ENCODE measurements around the gene METTL22. TPM values are rescaled to one million over a fixed set of nuclear protein-coding genes. Genes with fewer than 3 reads are reported as not detected.

METTL22 gene
- total and polyA plus RNA-seq, 2 donors (not counting 3 experiments of a cell fraction or from before 2014, with no cell fraction given), result 42.0 to 52.6 TPM

- FAIRE-seq, result no peak
- H3K9me3 ChIP-seq (replicated peaks; ENCODE audit: control insufficient read depth, insufficient read depth, low read length), result no peaks in the 10 kb centered on the region
- no peaks in the 10 kb centered on the region for H3K36me3 ChIP-seq (ENCODE audit: control insufficient read depth in 2 of 2, extremely low read depth in 1 of 2, insufficient read depth in 2 of 2, low read length in 2 of 2)
- ChIA-PET CTCF (no interaction called here), POLR2A (no interaction called here)
- H3K4me1 ChIP-seq (ENCODE audit: control insufficient read depth, extremely low read depth, insufficient read depth, low read length), result peaks cover 6% of the 10 kb centered on the region
- intact Hi-C loops (cut with micrococcal nuclease) (no loop called here), dilution Hi-C loops (cut with MboI; ENCODE audit: extremely low pct_ligation_motif_present, low sequenced_read_pairs) (no loop called here)
- H3K27me3 ChIP-seq (ENCODE audit: control insufficient read depth in 2 of 2, insufficient read depth in 2 of 2, low read length in 2 of 2), result peaks cover 0 to 2% of the 10 kb centered on the region in 2 experiments
- DNase-seq (ENCODE audit: low read depth, low spot score), result no peak
- no peak overlapping the region for H3K27ac ChIP-seq (ENCODE audit: insufficient read depth, low read depth, low read length)
- TF ChIP-seq POLR2AphosphoS5 (IDR thresholded peaks at IDR 0.05; ENCODE audit: insufficient read depth, low read depth, low read length), result no peak
- no peak for TF ChIP-seq EZH2 (IDR thresholded peaks at IDR 0.05; ENCODE audit: borderline replicate concordance, low read depth, low read length, severe bottlenecking)
- H3K4me3 ChIP-seq (replicated peaks in 1 of 3; ENCODE audit: insufficient read depth in 1 of 3, low read depth in 1 of 3, low read length in 3 of 3), result no peak overlapping the region
- H4K20me1 ChIP-seq (replicated peaks; ENCODE audit: control insufficient read depth, extremely low read depth, insufficient read depth, low read length), result no peaks in the 10 kb centered on the region
- H3K9ac ChIP-seq (replicated peaks; ENCODE audit: extremely low read depth, insufficient read depth, low read length), result no peak overlapping the region
- no peak overlapping the region for H2AFZ ChIP-seq (ENCODE audit: low read depth, low read length)
- no peaks in the 10 kb centered on the region for H3K9me1 ChIP-seq (replicated peaks; ENCODE audit: control insufficient read depth, extremely low read depth, insufficient read depth, low read length)
- H3K79me2 ChIP-seq (ENCODE audit: control insufficient read depth, insufficient read depth, low read length), result no peaks in the 10 kb centered on the region
- H3K4me2 ChIP-seq (ENCODE audit: insufficient read depth, low read length), result no peak overlapping the region
- BruUV-seq (replicated peaks), result no TSS peak
Observed at GRCh38 chr16:8678068-8678927, 56.8 kb downstream of the METTL22 start.

GRCh38 chr16:8679151-8679550 is 57.7 kb downstream of the METTL22 start:
- Histone ChIP-seq H3K9ac (replicated peaks; ENCODE audit: extremely low read depth, insufficient read depth, low read length) (no peak overlapping the region), H3K4me2 (ENCODE audit: insufficient read depth, low read length) (no peak overlapping the region), H3K27me3 (ENCODE audit: control insufficient read depth in 2 of 2, insufficient read depth in 2 of 2, low read length in 2 of 2) (peaks cover 0 to 2% of the 10 kb centered on the region in 2 experiments), H3K79me2 (ENCODE audit: control insufficient read depth, insufficient read depth, low read length) (no peaks in the 10 kb centered on the region), H2AFZ (ENCODE audit: low read depth, low read length) (no peak overlapping the region), H4K20me1 (replicated peaks; ENCODE audit: control insufficient read depth, extremely low read depth, insufficient read depth, low read length) (no peaks in the 10 kb centered on the region), H3K4me1 (ENCODE audit: control insufficient read depth, extremely low read depth, insufficient read depth, low read length) (peaks cover 4% of the 10 kb centered on the region), H3K4me3 (replicated peaks in 1 of 3; ENCODE audit: insufficient read depth in 1 of 3, low read depth in 1 of 3, low read length in 3 of 3) (no peak overlapping the region), H3K9me1 (replicated peaks; ENCODE audit: control insufficient read depth, extremely low read depth, insufficient read depth, low read length) (no peaks in the 10 kb centered on the region), H3K36me3 (ENCODE audit: control insufficient read depth in 2 of 2, extremely low read depth in 1 of 2, insufficient read depth in 2 of 2, low read length in 2 of 2) (no peaks in the 10 kb centered on the region), H3K9me3 (replicated peaks; ENCODE audit: control insufficient read depth, insufficient read depth, low read length) (no peaks in the 10 kb centered on the region), H3K27ac (ENCODE audit: insufficient read depth, low read depth, low read length) (no peak overlapping the region)
- intact Hi-C loops (cut with micrococcal nuclease), result no loop called here
- dilution Hi-C loops (cut with MboI; ENCODE audit: extremely low pct_ligation_motif_present, low sequenced_read_pairs), result no loop called here
- POLR2A ChIA-PET, result no interaction called here
- FAIRE-seq, result no peak
- TF ChIP-seq JUN (IDR thresholded peaks at IDR 0.05; ENCODE audit: borderline replicate concordance, insufficient read depth, insufficient read length, low read depth) (no peak), POLR2AphosphoS5 (IDR thresholded peaks at IDR 0.05; ENCODE audit: insufficient read depth, low read depth, low read length) (no peak), CTCF (IDR thresholded peaks at IDR 0.05; ENCODE audit: extremely low read depth in 1 of 2, insufficient read depth in 1 of 2, low read depth in 1 of 2, low read length in 2 of 2) (no peak), MYC (IDR thresholded peaks at IDR 0.05; ENCODE audit: low read depth, low read length) (no peak), POLR2A (IDR thresholded peaks at IDR 0.05; ENCODE audit: low read depth, low read length) (no peak), GATA2 (IDR thresholded peaks at IDR 0.05; ENCODE audit: insufficient read depth, insufficient read length, low read depth, low read length) (no peak), EZH2 (IDR thresholded peaks at IDR 0.05; ENCODE audit: borderline replicate concordance, low read depth, low read length, severe bottlenecking) (no peak)
- no TSS peak for BruUV-seq (replicated peaks)
- CTCF ChIA-PET, result no interaction called here
- DNase-seq (ENCODE audit: low read depth, low spot score), result no peak
